WERI-Rb-1 (cell line): Measurements from ENCODE around the gene TRIM9.

Experiments used
- DNase-seq: peaks from one replicate; pipeline ENCODE4 v3.0.0-alpha.2; 2020
- H3K27ac ChIP-seq: fragments of 250-450 bp; sonication (Bioruptor Pico); 2 replicates; pipeline ENCODE4 v1.5.1; 2020; ENCODE audit warnings: mild to moderate bottlenecking, moderate library complexity
- H3K27me3 ChIP-seq: fragments of 250-450 bp; sonication (Bioruptor Pico); 2 replicates; pipeline ENCODE4 v1.5.1; 2021; ENCODE audit warnings: mild to moderate bottlenecking, low read depth, moderate library complexity; ENCODE audit not compliant: insufficient read depth, severe bottlenecking
- H3K36me3 ChIP-seq: fragments of 250-450 bp; sonication (Bioruptor Pico); 2 replicates; pipeline ENCODE4 v1.5.1; 2020; ENCODE audit warnings: mild to moderate bottlenecking, moderate library complexity
- H3K4me3 ChIP-seq: 2 replicates; pipeline ENCODE4 v1.5.1; 2011; ENCODE audit warnings: low read depth, mild to moderate bottlenecking, control low read depth, low read length
- H3K9me3 ChIP-seq: fragments of 250-450 bp; sonication (Bioruptor Pico); 2 replicates; pipeline ENCODE4 v1.5.1; 2021; ENCODE audit warnings: mild to moderate bottlenecking, moderate library complexity; ENCODE audit not compliant: severe bottlenecking
- TF ChIP-seq, protein P1 (sequence below): IDR thresholded peaks from 2 replicates; pipeline ENCODE4 v1.5.1; 2011; ENCODE audit warnings: low read depth, mild to moderate bottlenecking, control low read depth, inconsistent platforms, low read length

Gene TRIM9

DNA sequence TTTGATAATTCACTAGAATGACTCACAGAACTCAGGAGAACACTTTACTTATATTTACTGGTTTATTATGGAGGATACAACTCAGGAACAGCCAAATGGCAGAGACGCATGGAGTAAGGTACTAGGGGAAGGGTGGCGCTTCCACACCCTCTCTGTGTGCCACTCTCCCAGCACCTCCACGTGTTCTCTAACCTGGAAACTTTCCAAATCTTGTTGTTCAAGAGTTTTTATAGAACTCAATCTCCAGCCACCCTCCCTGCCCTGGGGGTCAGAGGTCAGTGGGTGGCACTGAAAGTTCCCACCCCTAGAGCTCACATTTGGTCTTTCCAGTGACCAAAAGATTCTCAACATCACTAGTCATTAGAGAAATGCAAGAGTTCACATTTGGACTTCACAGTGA is 13.2 kb downstream of the TRIM9 start:
- DNase-seq = no peak
- H3K9me3 ChIP-seq = no peaks in the 10 kb centered on the region
- no peak overlapping the region for H3K27ac ChIP-seq
- TF ChIP-seq, protein P1, sequence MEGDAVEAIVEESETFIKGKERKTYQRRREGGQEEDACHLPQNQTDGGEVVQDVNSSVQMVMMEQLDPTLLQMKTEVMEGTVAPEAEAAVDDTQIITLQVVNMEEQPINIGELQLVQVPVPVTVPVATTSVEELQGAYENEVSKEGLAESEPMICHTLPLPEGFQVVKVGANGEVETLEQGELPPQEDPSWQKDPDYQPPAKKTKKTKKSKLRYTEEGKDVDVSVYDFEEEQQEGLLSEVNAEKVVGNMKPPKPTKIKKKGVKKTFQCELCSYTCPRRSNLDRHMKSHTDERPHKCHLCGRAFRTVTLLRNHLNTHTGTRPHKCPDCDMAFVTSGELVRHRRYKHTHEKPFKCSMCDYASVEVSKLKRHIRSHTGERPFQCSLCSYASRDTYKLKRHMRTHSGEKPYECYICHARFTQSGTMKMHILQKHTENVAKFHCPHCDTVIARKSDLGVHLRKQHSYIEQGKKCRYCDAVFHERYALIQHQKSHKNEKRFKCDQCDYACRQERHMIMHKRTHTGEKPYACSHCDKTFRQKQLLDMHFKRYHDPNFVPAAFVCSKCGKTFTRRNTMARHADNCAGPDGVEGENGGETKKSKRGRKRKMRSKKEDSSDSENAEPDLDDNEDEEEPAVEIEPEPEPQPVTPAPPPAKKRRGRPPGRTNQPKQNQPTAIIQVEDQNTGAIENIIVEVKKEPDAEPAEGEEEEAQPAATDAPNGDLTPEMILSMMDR = no peak
- H3K36me3 ChIP-seq = no peaks in the 10 kb centered on the region
- no peak overlapping the region for H3K4me3 ChIP-seq
- no peaks in the 10 kb centered on the region for H3K27me3 ChIP-seq

DNA sequence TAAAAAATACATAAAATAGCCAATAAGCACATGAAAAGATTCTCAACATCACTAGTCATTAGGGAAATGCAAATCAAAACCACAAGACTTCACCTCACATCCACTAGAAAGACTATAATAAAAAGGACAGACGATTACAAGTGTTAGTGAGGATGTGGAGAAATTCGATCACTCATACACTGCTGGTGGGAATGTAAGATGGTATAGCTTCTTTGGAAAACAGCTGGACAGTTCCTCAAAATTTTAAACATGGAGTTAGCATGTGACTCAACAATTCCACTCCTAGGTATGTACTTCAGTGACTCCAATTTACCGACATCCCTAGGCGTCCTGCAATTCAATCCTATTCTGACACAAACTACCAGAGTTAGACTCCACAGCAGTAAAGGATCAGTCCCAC is 13.7 kb downstream of the TRIM9 start:
- H3K9me3 ChIP-seq = no peaks in the 10 kb centered on the region
- H3K27me3 ChIP-seq = no peaks in the 10 kb centered on the region
- no peak overlapping the region for H3K4me3 ChIP-seq
- TF ChIP-seq, protein P1 = no peak
- H3K27ac ChIP-seq = no peak overlapping the region
- no peak for DNase-seq
- H3K36me3 ChIP-seq = no peaks in the 10 kb centered on the region

DNA sequence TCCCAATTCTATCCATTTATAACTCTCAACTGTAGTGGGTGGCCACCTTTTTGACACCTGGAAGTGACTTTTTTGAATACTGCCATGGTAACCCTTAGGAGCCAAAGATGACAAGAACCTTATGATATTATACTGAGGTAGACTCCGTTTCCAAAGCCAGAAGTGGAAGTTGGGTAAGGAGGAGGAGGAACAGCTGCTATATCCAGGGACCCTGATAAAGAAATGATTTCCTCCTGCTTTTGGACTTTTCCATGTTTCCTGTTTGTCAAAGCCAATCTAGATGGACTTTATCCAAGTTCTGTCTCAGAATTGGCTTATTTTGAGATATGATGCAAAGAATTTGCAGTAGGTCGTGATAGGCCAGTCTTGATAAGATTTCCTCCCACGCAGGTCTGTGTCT is 14.3 kb downstream of the TRIM9 start:
- Histone ChIP-seq H3K4me3 (no peak overlapping the region), H3K27ac (no peak overlapping the region), H3K36me3 (no peaks in the 10 kb centered on the region), H3K9me3 (no peaks in the 10 kb centered on the region), H3K27me3 (no peaks in the 10 kb centered on the region)
- TF ChIP-seq, protein P1 = no peak
- no peak for DNase-seq

DNA sequence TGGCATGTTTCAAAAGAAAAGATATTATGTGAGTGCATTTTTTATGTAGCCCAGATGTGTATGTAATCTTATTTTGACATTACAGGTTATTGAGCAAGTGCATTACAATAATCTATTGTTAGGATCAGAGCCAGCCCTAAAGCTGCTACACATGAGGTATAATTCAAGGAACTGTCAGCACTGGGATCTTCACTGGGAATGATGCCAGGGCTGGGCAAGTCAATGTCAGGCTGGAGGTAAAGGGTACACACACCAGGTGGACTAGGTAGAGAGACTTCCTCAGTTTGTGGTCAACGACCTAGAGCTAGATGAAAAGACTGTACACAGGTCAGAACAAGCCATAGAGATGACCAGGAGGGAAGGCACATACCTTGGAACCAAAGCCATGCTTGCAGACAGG is 15.4 kb downstream of the TRIM9 start:
- Histone ChIP-seq H3K27ac (no peak overlapping the region), H3K27me3 (no peaks in the 10 kb centered on the region), H3K4me3 (no peak overlapping the region), H3K9me3 (no peaks in the 10 kb centered on the region), H3K36me3 (no peaks in the 10 kb centered on the region)
- no peak for DNase-seq
- TF ChIP-seq, protein P1 = no peak

DNA sequence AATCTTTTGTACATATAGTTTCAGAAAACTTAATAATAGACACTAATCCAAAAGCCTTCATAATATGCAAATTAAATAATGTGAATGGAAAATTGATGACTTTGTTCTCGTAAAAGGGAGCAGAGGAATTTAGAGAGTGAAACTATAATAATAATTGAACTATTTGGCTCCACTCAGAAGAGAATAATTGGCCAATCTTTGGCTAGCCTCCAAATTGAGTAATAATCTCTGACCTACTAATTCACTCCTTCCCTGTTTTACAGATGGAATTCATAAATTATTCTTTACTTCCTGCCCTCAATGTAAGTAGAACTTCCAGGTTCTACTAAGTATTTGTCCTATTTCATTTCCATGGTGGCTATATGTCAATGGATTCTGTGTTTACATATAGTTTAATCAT is 15.8 kb downstream of the TRIM9 start:
- no peaks in the 10 kb centered on the region for H3K9me3 ChIP-seq
- no peak overlapping the region for H3K4me3 ChIP-seq
- no peaks in the 10 kb centered on the region for H3K36me3 ChIP-seq
- H3K27ac ChIP-seq = no peak overlapping the region
- no peak for DNase-seq
- TF ChIP-seq, protein P1 = no peak
- H3K27me3 ChIP-seq = no peaks in the 10 kb centered on the region

DNA sequence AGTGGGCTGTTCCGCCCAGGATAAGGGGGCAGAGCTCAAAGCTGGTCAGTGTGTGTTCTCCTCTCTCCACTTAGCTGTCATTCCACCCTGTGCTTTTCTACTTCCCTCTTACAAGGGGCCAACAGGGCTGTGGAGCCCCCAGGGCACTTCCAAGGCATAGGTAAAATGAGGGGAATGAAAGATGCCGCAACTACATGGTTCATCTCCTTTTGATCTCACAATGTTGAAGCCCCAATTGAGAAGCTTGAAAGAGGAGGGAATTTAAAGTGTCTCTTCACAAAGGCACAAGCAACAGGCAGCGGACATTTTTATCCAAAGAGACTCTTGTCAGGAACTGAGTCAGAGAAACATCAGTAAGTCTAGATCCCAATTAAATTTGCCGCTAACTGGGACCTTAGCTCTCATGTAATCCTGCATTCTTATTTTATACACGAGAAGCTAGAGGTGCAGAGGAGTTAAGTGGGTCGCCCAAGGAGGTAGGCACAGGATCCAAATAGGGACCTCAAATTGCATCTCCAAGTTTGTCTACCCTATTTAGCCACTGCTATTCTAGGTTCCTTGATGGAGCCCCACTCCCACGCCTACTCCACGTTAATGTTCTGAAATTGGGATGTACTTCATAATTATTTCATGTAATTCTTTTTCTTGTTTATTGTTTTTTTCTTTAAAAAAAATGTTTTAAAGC is 20.1 kb downstream of the TRIM9 start:
- no peak overlapping the region for H3K4me3 ChIP-seq
- DNase-seq = no peak
- H3K36me3 ChIP-seq = no peaks in the 10 kb centered on the region
- H3K27ac ChIP-seq = no peak overlapping the region
- H3K27me3 ChIP-seq = no peaks in the 10 kb centered on the region
- H3K9me3 ChIP-seq = peaks cover 2% of the 10 kb centered on the region
- TF ChIP-seq, protein P1 = no peak
